ENCODE measurements around the gene NLRX1. TPM values are rescaled to one million over a fixed set of nuclear protein-coding genes. Genes with fewer than 3 reads are reported as not detected.

NLRX1 gene
- total and polyA plus RNA-seq, 2 donors (not counting 3 experiments of a cell fraction or from before 2014, with no cell fraction given) = 15.1 to 15.5 TPM

DNA sequence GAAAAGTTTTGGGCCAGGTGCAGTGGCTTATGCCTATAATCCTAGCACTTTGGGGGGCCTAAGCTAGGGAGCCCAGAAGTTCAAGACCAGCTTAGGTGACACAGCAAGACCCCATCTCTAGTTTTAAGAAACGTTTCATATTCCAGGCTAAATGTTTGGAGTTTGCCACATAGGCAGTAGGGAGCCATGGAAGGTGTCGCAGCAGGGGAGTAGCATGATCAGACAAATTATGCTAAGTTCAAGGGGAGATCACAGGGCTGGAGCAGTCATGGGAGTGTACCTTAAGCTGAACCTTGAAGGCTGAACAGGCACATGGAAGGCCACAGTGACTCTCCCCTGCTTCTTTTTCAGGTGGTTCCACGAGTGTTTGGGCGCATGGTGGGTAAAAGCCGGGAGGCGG lies 10.8 kb downstream of the NLRX1 start:
- Histone ChIP-seq H3K79me2 (ENCODE audit: control insufficient read depth, insufficient read depth, low read length) (no peaks in the 10 kb centered on the region), H3K4me3 (replicated peaks in 1 of 3; ENCODE audit: insufficient read depth in 1 of 3, low read depth in 1 of 3, low read length in 3 of 3) (no peak overlapping the region), H3K9ac (replicated peaks; ENCODE audit: extremely low read depth, insufficient read depth, low read length) (no peak overlapping the region), H3K9me1 (replicated peaks; ENCODE audit: control insufficient read depth, extremely low read depth, insufficient read depth, low read length) (no peaks in the 10 kb centered on the region), H3K4me1 (ENCODE audit: control insufficient read depth, extremely low read depth, insufficient read depth, low read length) (peaks cover 29% of the 10 kb centered on the region), H3K27me3 (ENCODE audit: control insufficient read depth in 2 of 2, insufficient read depth in 2 of 2, low read length in 2 of 2) (no peaks in the 10 kb centered on the region), H4K20me1 (replicated peaks; ENCODE audit: control insufficient read depth, extremely low read depth, insufficient read depth, low read length) (no peaks in the 10 kb centered on the region), H2AFZ (ENCODE audit: low read depth, low read length) (no peak overlapping the region), H3K27ac (ENCODE audit: insufficient read depth, low read depth, low read length) (no peak overlapping the region), H3K4me2 (ENCODE audit: insufficient read depth, low read length) (no peak overlapping the region), H3K36me3 (ENCODE audit: control insufficient read depth in 2 of 2, extremely low read depth in 1 of 2, insufficient read depth in 2 of 2, low read length in 2 of 2) (no peaks in the 10 kb centered on the region), H3K9me3 (replicated peaks; ENCODE audit: control insufficient read depth, insufficient read depth, low read length) (no peaks in the 10 kb centered on the region)
- BruUV-seq (replicated peaks) = no TSS peak
- POLR2A ChIA-PET = no interaction called here
- no peak for DNase-seq (ENCODE audit: low read depth, low spot score)
- dilution Hi-C loops (cut with MboI; ENCODE audit: extremely low pct_ligation_motif_present, low sequenced_read_pairs) = no loop called here
- intact Hi-C loops (cut with micrococcal nuclease) = no loop called here
- TF ChIP-seq GATA2 (IDR thresholded peaks at IDR 0.05; ENCODE audit: insufficient read depth, insufficient read length, low read depth, low read length) = no peak
- no peak for TF ChIP-seq POLR2A (IDR thresholded peaks at IDR 0.05; ENCODE audit: low read depth, low read length)
- TF ChIP-seq, protein P1, sequence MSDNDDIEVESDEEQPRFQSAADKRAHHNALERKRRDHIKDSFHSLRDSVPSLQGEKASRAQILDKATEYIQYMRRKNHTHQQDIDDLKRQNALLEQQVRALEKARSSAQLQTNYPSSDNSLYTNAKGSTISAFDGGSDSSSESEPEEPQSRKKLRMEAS (IDR thresholded peaks at IDR 0.05; ENCODE audit: insufficient read depth, insufficient read length) = no peak
- no peak for TF ChIP-seq FOS (IDR thresholded peaks at IDR 0.05; ENCODE audit: borderline replicate concordance, insufficient read depth, low read length)
- no peak for TF ChIP-seq JUN (IDR thresholded peaks at IDR 0.05; ENCODE audit: borderline replicate concordance, insufficient read depth, insufficient read length, low read depth)
- no peak for TF ChIP-seq POLR2AphosphoS5 (IDR thresholded peaks at IDR 0.05; ENCODE audit: insufficient read depth, low read depth, low read length)
- TF ChIP-seq, protein P2, sequence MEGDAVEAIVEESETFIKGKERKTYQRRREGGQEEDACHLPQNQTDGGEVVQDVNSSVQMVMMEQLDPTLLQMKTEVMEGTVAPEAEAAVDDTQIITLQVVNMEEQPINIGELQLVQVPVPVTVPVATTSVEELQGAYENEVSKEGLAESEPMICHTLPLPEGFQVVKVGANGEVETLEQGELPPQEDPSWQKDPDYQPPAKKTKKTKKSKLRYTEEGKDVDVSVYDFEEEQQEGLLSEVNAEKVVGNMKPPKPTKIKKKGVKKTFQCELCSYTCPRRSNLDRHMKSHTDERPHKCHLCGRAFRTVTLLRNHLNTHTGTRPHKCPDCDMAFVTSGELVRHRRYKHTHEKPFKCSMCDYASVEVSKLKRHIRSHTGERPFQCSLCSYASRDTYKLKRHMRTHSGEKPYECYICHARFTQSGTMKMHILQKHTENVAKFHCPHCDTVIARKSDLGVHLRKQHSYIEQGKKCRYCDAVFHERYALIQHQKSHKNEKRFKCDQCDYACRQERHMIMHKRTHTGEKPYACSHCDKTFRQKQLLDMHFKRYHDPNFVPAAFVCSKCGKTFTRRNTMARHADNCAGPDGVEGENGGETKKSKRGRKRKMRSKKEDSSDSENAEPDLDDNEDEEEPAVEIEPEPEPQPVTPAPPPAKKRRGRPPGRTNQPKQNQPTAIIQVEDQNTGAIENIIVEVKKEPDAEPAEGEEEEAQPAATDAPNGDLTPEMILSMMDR (IDR thresholded peaks at IDR 0.05; ENCODE audit: extremely low read depth in 1 of 2, insufficient read depth in 1 of 2, low read depth in 1 of 2, low read length in 2 of 2) = no peak
- no peak for TF ChIP-seq MYC (IDR thresholded peaks at IDR 0.05; ENCODE audit: low read depth, low read length)
- TF ChIP-seq EZH2 (IDR thresholded peaks at IDR 0.05; ENCODE audit: borderline replicate concordance, low read depth, low read length, severe bottlenecking) = no peak
- CTCF ChIA-PET = interaction anchor here (0.6 to 2.1 kb wide), 5 partner anchors 10 to 246 kb away, joined by 3 to 8 read pairs (median 3); no protein-coding TSS in a partner anchor
- no peak for FAIRE-seq
